ENCODE results near the gene NPDC1. TPM values are rescaled to one million over a fixed set of nuclear protein-coding genes. Genes with fewer than 3 reads are reported as not detected.
A peak's percentile ranks its signal among the peaks of the same experiment; 100 is the strongest.

NPDC1 gene
- total and polyA plus RNA-seq, 2 donors (not counting 1 experiment from before 2014, with no cell fraction given): 0.17 to 0.19 TPM

DNA sequence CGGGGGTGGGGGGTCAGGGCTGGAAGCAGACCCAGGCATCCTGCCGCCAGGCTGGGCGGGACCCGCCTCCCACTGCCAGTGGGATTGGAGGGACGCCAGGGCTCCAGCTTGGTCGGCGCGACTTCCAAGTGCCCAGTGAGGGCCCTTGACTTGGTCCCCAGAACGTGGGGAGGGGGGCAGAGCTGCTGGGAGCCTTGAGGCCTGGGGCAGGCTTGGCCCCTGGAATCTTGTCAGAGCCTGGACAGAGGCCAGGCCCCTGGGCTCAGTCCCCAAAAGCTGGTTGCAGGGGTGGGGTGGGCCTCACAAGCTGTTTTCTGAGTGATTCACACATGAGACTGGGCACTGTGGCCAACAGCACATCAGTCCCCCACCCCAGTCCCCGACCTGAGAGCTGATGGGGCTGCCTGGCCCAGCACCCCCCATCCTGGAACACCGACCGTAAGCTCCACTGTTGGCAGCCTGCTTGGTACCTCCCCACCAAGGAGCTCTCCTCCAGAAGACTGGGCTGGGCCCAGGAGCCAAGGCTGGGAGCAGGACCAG, 50.1 kb downstream of the NPDC1 start:
- no peak for DNase-seq
- H3K4me3 ChIP-seq (ENCODE audit: control extremely low read depth in 1 of 5, extremely low read depth in 1 of 5, insufficient read depth in 1 of 5, low read depth in 2 of 5, low read length in 4 of 5): peak overlapping the region in 2 of 5 experiments; percentile 40 to 60
- H3K4me1 Mint-ChIP-seq: peaks cover 55% of the 10 kb centered on the region

DNA sequence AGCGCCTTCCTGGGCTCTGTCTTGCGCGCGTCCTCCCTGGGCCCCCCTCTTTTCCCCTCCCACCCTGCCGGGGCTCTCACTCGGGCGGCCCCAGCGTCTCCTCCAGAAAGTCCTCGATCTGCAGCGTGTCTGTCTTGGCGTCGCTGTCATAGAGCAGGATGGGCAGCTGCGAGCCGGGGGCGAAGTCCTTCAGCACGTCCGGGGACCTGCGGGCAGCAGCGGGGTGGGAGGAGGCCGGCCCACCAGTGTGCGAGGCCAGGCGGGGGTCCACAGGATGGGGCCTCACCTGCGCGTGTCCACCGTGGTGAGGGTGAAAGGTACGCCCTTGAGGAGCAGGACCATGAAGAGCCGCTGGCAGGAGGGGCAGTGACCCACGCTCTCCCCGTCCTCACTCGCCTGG, 50.6 kb downstream of the NPDC1 start:
- Mint-ChIP-seq H3K27me3 (peaks cover 3% of the 10 kb centered on the region), H3K4me1 (peaks cover 53% of the 10 kb centered on the region), H3K4me3 (no peak overlapping the region), H3K27ac (peak overlapping the region; percentile 61), H3K9me3 (ENCODE audit: insufficient read depth) (no peaks in the 10 kb centered on the region)
- H3K4me3 ChIP-seq (ENCODE audit: control extremely low read depth in 1 of 5, extremely low read depth in 1 of 5, insufficient read depth in 1 of 5, low read depth in 2 of 5, low read length in 4 of 5): no peak overlapping the region
- H3K27ac ChIP-seq (ENCODE audit: low read length in 2 of 2): no peak overlapping the region
- peaks cover 10% of the 10 kb centered on the region for H3K79me2 ChIP-seq (ENCODE audit: control insufficient read depth, insufficient read depth, low read length)
- WGBS (ENCODE audit: insufficient coverage): 67% methylated on average over 29 of the region's 30 CpGs
- H4K20me1 ChIP-seq (ENCODE audit: control insufficient read depth, insufficient read depth, low read length, poor library complexity, severe bottlenecking): peaks cover 17% of the 10 kb centered on the region
- peaks cover 53 to 70% of the 10 kb centered on the region in 2 donors for H3K4me1 ChIP-seq (ENCODE audit: control insufficient read depth in 2 of 2, insufficient read depth in 2 of 2, low read length in 2 of 2)
- H3K4me2 ChIP-seq (replicated peaks; ENCODE audit: low read depth, low read length, poor library complexity, severe bottlenecking): peak overlapping the region; percentile 90
- H3K27me3 ChIP-seq (replicated peaks in 1 of 4; ENCODE audit: control extremely low read depth in 1 of 4, control insufficient read depth in 3 of 4, insufficient read depth in 4 of 4, low read length in 3 of 4): peaks cover 0 to 4% (median 0%) of the 10 kb centered on the region in 4 experiments
- H3K36me3 ChIP-seq (replicated peaks in 1 of 2; ENCODE audit: control extremely low read depth in 1 of 2, control insufficient read depth in 1 of 2, extremely low read depth in 1 of 2, insufficient read depth in 2 of 2, low read length in 1 of 2): peaks cover 0 to 6% of the 10 kb centered on the region in 2 experiments
- intact Hi-C loops (cut with micrococcal nuclease): no loop called here
- H3K9me3 ChIP-seq (ENCODE audit: control extremely low read depth in 1 of 3, control insufficient read depth in 2 of 3, insufficient read depth in 1 of 3, low read length in 2 of 3): peaks cover 0 to 10% (median 0%) of the 10 kb centered on the region in 3 donors
- no peak for DNase-seq
- no peak overlapping the region for H2AFZ ChIP-seq (ENCODE audit: insufficient read depth, low read depth, low read length, poor library complexity, severe bottlenecking)
- ATAC-seq (ENCODE audit: low read depth): no peak
- H3K9ac ChIP-seq (ENCODE audit: low read length): no peak overlapping the region
- ChIA-PET POLR2A (interaction anchor here (1.2 to 1.5 kb wide), 2 partner anchors 32 to 34 kb away, joined by 4 to 5 read pairs; no protein-coding TSS in a partner anchor), CTCF (interaction anchor here (1.2 to 3.4 kb wide), 3 partner anchors 31 to 39 kb away, joined by 4 to 22 read pairs (median 11); partner anchors contain the start of gene ABCA2)
- TF ChIP-seq, protein P1, sequence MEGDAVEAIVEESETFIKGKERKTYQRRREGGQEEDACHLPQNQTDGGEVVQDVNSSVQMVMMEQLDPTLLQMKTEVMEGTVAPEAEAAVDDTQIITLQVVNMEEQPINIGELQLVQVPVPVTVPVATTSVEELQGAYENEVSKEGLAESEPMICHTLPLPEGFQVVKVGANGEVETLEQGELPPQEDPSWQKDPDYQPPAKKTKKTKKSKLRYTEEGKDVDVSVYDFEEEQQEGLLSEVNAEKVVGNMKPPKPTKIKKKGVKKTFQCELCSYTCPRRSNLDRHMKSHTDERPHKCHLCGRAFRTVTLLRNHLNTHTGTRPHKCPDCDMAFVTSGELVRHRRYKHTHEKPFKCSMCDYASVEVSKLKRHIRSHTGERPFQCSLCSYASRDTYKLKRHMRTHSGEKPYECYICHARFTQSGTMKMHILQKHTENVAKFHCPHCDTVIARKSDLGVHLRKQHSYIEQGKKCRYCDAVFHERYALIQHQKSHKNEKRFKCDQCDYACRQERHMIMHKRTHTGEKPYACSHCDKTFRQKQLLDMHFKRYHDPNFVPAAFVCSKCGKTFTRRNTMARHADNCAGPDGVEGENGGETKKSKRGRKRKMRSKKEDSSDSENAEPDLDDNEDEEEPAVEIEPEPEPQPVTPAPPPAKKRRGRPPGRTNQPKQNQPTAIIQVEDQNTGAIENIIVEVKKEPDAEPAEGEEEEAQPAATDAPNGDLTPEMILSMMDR (IDR thresholded peaks at IDR 0.05): no peak
- TF ChIP-seq EZH2 (IDR thresholded peaks at IDR 0.05; ENCODE audit: borderline replicate concordance, insufficient read depth, low read depth, low read length, poor library complexity, severe bottlenecking): no peak

More for the DNA sequence above, 50.1 kb downstream of the NPDC1 start:
- ChIA-PET POLR2A (interaction anchor here (0.5 to 1.5 kb wide), 4 partner anchors 14 to 189 kb away, joined by 3 to 5 read pairs (median 4); no protein-coding TSS in a partner anchor), CTCF (interaction anchor here (0.6 to 3.4 kb wide), 6 partner anchors 30 to 154 kb away, joined by 3 to 22 read pairs (median 4); partner anchors contain the start of genes ABCA2, AJM1 and NPDC1)
- peaks cover 0 to 7% (median 0%) of the 10 kb centered on the region in 3 donors for H3K9me3 ChIP-seq (ENCODE audit: control extremely low read depth in 1 of 3, control insufficient read depth in 2 of 3, insufficient read depth in 1 of 3, low read length in 2 of 3)
- H3K4me3 Mint-ChIP-seq: peak overlapping the region; percentile 76
- intact Hi-C loops (cut with micrococcal nuclease): no loop called here
- H3K4me1 ChIP-seq (ENCODE audit: control insufficient read depth in 2 of 2, insufficient read depth in 2 of 2, low read length in 2 of 2): peaks cover 58 to 75% of the 10 kb centered on the region in 2 donors
- H3K9ac ChIP-seq (ENCODE audit: low read length): peak overlapping the region; percentile 59
- H2AFZ ChIP-seq (ENCODE audit: insufficient read depth, low read depth, low read length, poor library complexity, severe bottlenecking): no peak overlapping the region
- peaks cover 0 to 4% (median 0%) of the 10 kb centered on the region in 4 experiments for H3K27me3 ChIP-seq (replicated peaks in 1 of 4; ENCODE audit: control extremely low read depth in 1 of 4, control insufficient read depth in 3 of 4, insufficient read depth in 4 of 4, low read length in 3 of 4)
- H3K79me2 ChIP-seq (ENCODE audit: control insufficient read depth, insufficient read depth, low read length): peaks cover 10% of the 10 kb centered on the region
- H4K20me1 ChIP-seq (ENCODE audit: control insufficient read depth, insufficient read depth, low read length, poor library complexity, severe bottlenecking): peaks cover 17% of the 10 kb centered on the region
- no peak for ATAC-seq (ENCODE audit: low read depth)
- peaks cover 0 to 6% of the 10 kb centered on the region in 2 experiments for H3K36me3 ChIP-seq (replicated peaks in 1 of 2; ENCODE audit: control extremely low read depth in 1 of 2, control insufficient read depth in 1 of 2, extremely low read depth in 1 of 2, insufficient read depth in 2 of 2, low read length in 1 of 2)
- WGBS (ENCODE audit: insufficient coverage): 72% methylated on average over 12 of the region's 12 CpGs
- H3K4me2 ChIP-seq (replicated peaks; ENCODE audit: low read depth, low read length, poor library complexity, severe bottlenecking): peak overlapping the region; percentile 90
- H3K27ac ChIP-seq (ENCODE audit: low read length in 2 of 2): peak overlapping the region in 1 of 2 donors; percentile 27
- H3K27ac Mint-ChIP-seq: peak overlapping the region; percentile 82
- no peak for TF ChIP-seq EZH2 (IDR thresholded peaks at IDR 0.05; ENCODE audit: borderline replicate concordance, insufficient read depth, low read depth, low read length, poor library complexity, severe bottlenecking)
- TF ChIP-seq, protein P1 (IDR thresholded peaks at IDR 0.05): no peak
- H3K9me3 Mint-ChIP-seq (ENCODE audit: insufficient read depth): no peaks in the 10 kb centered on the region
- peaks cover 3% of the 10 kb centered on the region for H3K27me3 Mint-ChIP-seq

Measured in B cell (primary cell).